NCI-H510A treated with DMSO at 0.1 percent for 48 hours (cell line): ENCODE data around the gene ANKRD2.
"Not testable (repeated sequence)": the region's sequence is repeated elsewhere in the genome, so short reads cannot be mapped to it uniquely, and the experiment has no call there.

Experiments used
- DNase-seq: peaks from one replicate; lab custom pipeline; 2025; lab: John Stamatoyannopoulos, UW

The ANKRD2 gene

DNA sequence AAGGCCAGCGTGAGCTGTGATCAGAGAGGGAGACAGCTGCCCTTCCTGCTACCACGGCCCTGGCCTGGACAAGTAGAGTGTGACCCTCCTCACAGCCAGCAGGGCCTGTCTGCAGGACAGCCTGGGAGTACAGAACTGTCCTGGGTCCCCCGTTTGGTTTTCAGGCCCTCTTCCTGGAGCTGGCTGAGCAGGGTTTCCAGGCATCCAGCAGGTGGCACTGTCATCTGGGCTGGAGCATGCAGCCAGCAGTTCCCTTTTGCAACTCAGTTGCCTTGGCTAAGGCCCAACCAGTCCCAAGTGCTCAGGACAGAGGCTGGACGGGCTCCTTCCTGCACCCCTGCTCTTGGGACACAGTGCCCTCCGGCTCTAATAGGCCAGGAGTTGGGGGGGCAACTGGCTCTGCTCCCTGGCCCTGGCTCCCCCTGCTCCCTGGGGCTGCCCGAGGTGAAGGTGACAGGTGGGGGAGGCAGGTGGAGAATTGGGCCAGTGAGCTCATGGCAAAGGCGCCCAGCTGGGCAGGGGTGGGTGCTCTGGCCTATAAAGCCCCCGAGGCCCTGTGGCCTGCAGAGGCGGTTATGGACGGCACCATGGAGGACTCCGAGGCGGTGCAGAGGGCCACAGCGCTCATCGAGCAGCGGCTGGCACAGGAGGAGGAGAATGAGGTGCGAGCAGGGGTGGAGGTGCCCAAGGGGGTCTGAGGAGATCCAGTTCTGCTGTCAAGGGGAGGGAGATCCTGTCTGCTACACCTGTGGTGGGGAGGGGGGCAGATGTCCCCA is at the start of gene ANKRD2:
TSS of gene ANKRD2 (plus strand) at position 566 of the 776 bp plus-strand sequence. CDS start at position 576, 10 bp downstream.
- DNase-seq: peak; percentile 30

- DNase-seq: peak; percentile 25
Measured at GRCh38 chr10:97522937-97523336, 49.6 kb upstream of the ANKRD2 start.

GRCh38 chr10:97525086-97525485 is 47.5 kb upstream of the ANKRD2 start:
- DNase-seq: no peak

DNA sequence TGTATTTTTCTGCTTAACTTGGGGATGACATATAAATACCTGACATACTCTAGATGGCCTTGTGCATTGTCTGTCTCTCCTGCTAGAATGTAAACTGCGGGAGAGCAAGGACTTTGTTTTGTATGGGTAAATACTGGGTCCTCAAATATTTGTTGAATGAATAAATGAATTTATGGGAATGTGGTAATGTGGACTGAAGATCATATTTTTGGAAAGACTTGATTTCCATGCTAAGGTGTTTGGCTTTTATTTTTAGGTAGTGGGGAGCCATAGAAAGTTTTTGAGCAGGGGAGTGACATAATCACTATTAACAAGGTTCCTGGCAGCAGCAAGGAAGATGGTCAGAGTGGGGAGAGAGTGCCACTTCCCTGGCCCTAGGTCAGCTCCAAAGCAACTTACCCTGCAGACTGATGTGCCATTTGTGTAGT is 46.9 kb upstream of the ANKRD2 start:
- no peak for DNase-seq

DNA sequence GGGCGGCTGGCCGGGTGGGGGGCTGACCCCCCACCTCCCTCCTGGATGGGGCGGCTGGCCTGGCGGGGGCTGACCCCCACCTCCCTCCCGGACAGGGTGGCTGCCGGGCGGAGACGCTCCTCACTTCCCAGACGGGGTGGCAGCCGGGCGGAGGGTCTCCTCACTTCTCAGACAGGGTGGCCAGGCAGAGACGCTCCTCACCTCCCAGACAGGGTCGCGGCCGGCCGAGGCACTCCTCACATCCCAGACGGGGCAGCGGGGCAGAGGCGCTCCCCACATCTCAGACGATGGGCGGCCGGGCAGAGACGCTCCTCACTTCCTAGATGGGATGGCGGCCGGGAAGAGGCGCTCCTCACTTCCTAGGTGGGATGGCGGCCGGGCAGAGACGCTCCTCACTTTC is 43.7 kb upstream of the ANKRD2 start:
- not testable (repeated sequence) for DNase-seq

- DNase-seq: no peak
Measured at GRCh38 chr10:97529685-97530465, 42.7 kb upstream of the ANKRD2 start.

DNA sequence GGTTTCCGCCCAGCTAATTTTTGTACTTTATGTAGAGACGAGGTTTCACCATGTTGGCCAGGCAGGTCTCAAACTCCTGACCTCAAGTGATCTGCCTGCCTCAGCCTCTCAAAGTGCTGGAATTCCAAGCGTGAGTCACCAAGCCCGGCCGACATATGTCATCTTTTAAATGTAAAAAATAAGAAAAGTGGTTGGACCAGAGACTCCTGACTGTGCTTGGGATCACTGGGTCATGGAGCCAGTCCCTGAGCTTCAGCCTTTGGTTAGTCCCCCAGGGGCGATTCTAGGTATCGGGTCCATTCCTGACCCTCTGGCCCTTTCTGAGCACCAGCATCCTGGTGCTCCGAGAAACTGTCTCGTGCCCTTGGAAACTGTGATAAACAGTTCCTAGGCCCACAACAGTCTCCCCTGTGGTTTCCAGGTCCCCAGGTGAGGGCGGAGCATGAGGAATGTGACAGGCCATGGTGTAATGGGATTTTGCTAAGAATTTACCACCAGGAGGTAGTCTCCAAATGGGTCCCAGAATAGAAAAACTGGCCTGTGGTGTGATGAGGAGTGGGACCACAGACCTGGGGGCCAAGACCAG is 41.1 kb upstream of the ANKRD2 start:
- DNase-seq: no peak

DNA sequence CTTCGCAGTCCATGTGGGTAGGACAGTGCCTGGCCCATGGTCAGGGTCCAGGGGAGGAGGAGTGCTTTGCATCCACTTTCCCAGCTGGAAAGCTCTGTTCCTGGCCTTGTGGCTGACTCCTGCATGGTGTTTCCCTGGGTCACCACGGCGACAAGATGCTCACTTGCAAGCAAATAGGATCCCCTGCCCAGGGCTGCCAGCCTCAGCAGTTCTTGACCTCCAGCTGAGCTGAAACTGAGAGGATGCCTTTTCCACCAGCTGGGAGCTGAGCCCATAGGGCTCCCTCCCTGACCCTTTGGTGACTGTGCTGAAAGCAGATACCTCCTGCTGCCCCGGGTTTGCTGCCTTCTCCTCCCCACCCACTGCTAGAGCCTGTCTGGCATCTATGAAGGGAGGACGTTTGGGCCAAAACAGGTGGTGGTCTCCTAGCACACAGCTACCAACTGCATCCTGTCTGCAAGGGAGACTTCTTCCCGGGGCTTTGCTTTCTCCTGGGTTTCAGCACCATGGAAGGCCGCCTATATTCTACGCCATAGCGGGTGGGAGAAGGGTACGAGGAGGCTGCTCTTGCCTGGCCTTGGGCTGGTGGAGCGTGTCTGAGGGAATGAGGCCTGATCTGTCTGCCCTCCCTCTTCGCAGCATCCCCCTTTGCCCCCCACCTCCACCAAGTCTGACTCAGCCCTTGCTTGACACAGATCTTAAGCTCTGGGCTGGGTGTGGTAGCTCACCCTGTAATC is 39.5 kb upstream of the ANKRD2 start:
- DNase-seq: no peak

- no peak for DNase-seq
Measured at GRCh38 chr10:97533888-97534287, 38.7 kb upstream of the ANKRD2 start.

DNA sequence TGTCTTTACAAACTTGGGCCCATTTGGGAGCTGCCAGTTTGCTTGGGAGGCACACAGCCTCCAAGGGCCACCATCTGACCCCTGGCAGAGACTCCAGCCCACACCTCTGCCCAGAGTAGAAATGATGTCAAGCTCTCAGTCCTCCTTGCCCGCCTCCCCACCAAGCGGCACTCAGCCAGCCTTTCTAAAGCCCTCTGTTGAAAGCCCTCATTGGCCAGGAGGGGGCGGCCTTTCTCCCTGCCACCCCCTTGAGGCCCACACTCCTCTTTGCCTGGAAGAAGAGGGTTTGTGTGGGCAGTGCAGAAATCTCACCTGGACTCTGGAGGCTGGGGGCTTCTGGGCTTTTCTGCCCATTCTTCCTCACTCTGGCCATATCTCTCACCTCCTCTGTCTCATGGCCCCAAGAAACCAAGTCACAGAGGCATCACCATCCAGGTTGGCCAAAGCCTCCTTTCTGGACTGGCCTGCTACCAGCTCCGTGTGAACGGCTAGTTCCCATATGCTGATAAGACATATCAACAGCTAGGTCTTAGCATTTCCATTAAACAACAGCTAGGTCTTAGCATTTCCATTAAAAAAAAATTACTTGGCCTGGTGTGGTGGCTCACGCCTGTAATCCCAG is 37.7 kb upstream of the ANKRD2 start:
- DNase-seq: no peak

GRCh38 chr10:97537186-97537869 is 35.3 kb upstream of the ANKRD2 start:
- no peak for DNase-seq

DNA sequence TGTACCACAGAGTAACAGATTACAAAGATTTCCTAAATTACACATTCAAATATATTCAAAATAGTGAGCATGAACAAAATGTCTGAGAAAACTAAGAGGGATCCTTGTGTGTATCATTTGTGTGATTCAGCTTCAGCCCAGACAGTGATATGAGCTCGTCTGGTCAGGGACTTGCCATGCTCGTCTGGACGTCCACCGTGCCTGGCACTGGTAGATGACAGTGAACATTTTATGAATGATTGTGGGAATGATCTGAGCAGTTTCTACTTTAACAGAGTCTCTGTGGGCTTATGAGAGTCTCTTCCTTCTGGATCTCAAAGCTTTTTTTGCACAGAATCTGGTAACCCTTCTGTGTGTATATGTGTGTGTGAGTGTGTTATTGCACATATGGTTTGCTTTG is 34.2 kb upstream of the ANKRD2 start:
- no peak for DNase-seq

- no peak for DNase-seq
Measured at GRCh38 chr10:97538839-97539238, 33.7 kb upstream of the ANKRD2 start.

GRCh38 chr10:97539523-97540200 is 32.9 kb upstream of the ANKRD2 start:
- DNase-seq: no peak

DNA sequence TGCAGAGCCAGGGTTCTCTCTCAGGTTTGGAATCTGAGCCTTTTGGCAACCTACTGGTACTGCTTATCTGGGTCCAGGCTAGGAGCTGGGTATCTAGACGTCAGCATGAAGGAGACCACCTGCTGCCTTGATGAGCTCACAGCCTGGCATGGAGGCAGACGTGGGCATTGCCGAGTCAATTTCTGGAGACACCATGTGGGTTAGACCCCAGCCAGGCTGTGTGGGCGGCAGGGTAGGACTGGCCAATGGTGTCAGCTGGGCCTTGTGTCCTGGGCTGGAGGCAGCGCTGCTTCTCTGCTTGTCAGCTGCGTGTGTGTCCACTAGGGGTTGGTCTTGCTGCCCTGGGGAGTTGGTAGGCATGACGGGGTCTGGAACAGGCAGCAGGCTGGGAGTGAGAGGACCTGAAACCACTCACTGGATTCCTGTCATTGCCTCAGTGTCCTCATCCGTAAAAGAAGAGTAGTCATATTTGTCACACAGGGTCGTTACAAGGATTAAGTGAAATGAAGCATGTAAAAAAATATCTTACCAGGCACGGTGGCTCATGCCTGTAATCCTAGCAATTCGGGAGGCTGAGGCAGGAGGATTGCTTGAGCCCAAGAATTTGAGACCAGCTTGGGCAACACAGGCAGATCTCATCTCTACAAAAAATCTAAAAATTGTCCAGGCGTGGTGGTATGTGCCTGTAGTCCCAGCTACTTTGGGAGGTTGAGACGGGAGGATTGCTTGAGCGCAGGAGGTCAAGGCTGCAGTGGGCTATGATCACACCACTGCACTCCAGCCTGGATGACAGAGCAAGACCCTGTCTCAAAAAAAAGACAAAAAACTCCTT is 31.7 kb upstream of the ANKRD2 start:
- no peak for DNase-seq

DNA sequence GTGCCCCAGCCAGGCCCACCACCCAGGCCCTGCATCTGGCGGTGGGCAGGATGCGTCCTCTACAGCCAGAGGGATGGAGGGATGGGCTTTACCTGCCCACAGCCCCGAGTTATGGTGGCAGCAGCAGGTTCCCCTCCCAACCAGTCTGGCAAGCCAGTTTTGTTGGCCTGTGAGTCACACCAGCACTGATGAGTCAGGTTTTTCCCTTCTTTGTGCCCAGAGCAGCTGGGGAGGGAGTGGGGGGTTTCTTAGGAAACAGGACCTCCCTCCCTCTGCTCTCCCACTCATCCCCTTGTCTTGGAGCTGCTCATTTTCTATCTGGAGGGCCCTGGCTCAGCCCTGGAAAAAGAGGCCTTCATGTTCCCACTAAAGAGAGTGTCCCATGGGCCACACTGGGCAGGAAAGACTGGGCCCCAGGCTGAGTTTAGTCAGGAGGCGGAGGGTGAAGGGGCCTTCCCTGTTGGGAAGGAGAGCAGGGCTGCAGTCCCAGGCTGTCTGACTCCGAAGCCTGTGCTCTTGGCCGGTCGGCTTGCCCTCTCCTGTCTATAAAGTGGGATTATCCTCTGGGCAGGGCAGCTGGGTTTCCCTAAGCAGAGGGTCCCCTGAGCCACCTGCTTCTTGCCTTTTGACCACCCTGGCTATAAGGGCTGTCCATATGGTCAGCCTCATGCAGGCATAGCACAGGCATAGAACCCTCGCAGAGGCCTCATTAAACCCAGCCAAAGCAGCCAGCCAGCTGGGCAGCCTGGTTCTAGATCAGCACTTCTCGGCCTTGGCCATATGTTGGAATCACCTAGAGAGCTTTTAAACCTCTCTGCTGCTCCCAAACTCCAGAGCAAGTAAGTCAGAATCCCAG is 30.2 kb upstream of the ANKRD2 start:
- DNase-seq: no peak

DNA sequence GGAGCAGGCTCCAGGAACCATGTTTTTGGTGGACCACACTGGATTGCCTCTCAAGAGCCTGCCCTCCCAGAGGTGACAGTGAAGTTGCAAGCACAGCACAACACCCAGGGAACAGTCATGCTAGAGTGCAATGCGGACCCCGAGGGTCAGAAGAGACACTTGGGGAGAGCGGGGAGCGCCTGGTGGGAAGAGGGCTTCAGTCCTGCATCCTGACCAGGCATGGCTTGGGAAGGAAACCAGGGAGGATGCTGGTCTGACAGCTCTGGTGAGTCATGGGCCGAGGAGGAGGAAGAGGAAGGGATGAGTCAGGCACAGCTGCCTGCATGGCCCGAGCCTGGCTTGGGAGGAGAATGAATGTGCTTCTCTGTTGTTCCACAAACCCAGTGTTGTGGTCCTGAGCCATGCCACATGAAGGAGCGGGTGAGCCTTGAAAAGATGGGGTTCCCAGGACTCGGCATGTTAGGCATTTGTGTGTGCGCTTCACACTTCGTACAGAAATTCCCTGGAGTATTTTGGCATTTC is 29.5 kb upstream of the ANKRD2 start:
- DNase-seq: peak; percentile 4

GRCh38 chr10:97546456-97547270 is 25.9 kb upstream of the ANKRD2 start:
- DNase-seq: no peak
